HTR-8/SVneo (cell line): Measurements from ENCODE around the gene SPOP.
A peak's percentile ranks its signal among the peaks of the same experiment; 100 is the strongest.
"Not testable (repeated sequence)": the region's sequence is repeated elsewhere in the genome, so short reads cannot be mapped to it uniquely, and the experiment has no call there.

ENCODE experiments used
- DNase-seq: peaks from one replicate; pipeline ENCODE4 v3.0.0; 2011; ENCODE audit warnings: low spot score, mixed read lengths; ENCODE audit not compliant: insufficient read length
- FAIRE-seq: peaks from 2 replicates; lab custom pipeline; 2011; peaks lifted over from hg19 to GRCh38; lab: Jason Lieb, UNC

The SPOP gene

DNA sequence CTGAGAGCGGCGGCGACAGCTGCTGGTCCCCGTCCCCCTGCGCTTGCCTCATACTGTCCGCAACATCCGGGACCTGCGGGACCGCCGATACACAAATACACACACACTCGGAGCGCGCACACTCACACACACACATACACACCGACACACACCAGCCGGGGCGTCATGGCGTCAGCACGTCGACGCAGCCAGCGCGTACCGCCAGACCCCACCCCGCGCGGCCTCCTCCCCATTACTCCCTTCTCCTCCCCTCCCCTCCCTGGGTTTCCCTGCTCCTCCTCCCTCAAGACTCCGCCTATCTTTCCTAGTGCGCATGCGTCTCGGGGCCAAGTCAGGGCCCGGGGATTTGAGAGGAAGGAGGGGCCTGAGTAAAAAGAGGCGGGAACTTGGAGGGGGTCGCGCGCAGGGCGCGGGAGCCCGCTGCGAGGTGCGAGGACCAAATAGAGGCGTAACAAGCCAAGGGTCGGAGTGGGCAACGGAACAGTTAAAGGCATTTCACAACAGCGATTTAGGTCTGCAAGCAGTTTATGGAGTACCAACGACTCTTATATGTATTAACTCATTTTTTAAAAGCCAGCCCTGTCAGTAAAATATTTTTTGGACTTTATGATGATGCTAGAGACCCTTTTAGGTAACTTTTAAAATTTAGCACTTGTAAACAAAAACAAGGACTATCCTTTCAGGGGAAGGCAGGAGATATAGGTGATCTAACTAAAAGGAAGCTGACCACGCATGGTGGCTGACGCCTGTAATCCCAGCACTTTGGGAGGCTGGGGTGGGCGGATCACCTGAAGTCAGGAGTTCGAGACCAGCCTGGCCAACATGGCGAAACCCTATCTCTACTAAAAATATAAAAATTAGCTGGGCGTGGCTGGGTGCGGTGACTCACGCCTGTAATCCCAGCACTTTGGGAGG lies at the start of gene SPOP:
SPOP (minus strand) TSS at position 165 of the 915 bp plus-strand sequence. CDS start 55,287 bp downstream, outside the sequence.
- peak; percentile 98 for FAIRE-seq
- DNase-seq = peak; percentile 98

DNA sequence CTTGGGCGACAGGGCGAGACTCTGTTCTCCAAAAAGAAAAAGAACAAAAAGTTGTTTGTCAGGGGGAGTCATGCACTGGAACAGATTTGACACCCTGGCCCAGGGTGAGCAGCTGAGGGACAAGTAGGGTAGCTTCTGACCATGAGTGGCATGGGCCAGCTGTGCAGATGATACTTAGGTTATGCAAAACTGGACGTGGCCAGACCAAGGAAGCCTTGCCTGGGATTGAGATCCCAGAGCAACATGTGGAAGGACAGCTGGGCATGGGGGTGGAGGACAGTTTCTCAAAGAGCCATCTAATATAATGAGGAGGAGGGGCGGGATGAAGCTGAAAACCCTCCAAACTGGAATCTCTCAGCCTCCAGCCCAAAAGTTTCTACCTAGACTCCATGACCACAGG lies 49.5 kb upstream of the SPOP start:
- DNase-seq (no peak), FAIRE-seq (peak; percentile 78)

DNA sequence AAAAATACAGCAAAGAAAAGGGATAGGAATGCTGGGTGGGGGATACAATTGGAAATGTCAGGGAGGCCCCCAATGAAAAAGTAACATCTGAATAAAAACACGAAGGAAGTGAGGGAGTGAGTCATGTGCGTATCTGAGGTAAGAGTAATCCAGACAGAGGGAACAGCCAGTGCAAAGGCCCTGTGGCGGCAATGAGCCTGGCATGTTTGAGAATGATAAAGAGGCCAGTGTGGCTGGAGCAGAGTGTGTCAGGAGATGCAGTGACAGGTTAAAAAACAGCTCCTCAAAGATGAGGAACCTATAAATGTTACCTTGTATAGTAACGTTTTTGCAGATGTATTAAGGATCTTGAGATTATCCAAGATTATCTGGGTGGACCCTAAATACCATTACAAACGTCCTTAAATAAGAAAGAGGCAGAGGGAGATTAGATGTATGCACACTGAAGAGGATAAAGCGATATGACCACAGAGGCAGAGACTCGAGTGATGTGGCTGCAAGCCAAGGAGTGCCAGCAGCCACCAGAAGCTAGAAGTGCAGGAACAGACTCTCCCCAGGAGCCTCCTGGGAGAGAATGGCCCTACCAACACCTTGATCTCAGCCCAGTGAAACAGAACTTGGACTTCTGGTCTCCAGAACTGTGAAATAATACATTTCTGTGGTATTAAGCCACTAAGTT lies 47.7 kb upstream of the SPOP start:
- no peak for FAIRE-seq
- no peak for DNase-seq

DNA sequence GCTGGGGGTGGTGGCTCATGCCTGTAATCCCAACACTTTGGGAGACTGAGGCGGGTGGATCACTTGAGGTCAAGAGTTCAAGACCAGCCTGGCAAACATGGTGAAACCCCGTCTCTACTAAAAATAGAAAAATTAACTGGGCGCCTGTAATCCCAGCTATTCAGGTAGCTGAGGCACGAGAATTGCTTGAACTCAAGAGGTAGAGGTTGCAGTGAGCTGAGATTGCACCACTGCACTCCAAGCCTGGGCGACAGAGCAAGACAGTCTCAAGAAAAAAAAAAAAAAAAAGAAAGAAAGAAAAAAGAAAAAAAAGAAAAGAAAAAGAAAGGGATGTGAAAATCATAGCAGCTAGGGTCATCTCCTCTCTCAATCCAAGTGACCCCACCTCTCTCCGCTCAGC lies 46.7 kb upstream of the SPOP start:
- FAIRE-seq, DNase-seq: not testable (repeated sequence)

DNA sequence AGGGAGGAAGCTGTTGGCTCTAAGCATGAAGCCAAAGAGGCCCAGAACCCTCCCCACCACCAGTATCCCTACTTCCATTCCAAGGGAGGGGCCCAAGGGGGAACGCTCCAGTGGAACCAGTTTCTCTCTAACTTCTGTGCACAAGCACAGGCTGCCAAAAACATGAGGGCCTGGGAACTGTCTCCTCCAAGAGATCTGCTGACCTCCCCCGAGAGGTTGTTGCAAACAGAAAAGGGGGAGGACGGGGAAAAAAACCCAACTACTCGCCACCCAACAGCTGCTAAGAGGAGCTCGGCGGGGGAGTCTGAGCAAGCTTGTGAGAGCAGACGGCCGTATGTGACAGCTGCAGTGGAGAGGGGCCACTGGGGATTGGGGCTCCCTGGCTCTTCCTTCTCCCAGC lies 45.5 kb upstream of the SPOP start:
- DNase-seq (no peak), FAIRE-seq (no peak)

DNA sequence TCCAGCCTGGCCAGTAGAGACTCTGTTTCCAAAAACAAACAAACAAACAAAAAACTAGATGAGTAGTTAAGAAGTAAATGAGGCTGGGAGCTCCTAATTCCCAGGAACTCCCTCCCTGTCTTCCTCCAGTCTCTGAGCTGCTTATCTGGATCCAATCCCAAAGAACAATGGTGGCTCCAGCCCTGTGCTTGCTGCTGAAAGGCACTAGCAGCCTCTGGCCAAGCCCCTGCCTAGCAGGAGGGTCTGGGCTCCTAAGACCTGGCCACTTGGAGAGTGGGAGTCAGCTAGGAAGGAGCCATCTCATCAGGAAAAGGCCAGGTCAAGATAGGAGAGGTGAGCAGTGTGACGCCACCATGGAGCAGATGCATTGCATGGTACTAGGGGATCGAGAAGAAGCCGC lies 44.2 kb upstream of the SPOP start:
- DNase-seq = no peak
- no peak for FAIRE-seq

DNA sequence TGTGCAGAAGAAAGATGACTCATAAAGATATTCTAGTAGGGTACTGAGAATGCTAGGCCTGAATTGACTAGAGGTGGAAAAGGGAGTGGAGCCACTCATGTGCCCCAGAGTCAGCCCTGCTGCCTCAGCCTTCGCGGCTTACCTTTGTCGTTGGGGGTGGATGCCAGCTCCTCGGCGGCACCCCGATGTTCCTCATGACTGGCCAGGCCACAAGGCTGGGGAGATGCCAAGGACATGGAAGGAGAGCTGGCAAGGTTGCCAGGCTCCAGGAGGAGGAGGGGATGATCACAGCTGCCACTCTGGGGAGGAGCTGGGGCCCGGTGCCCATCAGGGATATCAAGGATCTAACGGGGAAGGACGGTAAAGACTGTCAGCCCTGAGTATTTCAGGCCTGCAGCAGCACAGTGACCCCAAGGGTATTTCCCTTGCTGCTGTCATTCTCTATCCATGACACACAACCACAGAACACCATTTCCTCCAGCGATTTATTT lies 39.5 kb upstream of the SPOP start:
- FAIRE-seq (no peak), DNase-seq (no peak)

DNA sequence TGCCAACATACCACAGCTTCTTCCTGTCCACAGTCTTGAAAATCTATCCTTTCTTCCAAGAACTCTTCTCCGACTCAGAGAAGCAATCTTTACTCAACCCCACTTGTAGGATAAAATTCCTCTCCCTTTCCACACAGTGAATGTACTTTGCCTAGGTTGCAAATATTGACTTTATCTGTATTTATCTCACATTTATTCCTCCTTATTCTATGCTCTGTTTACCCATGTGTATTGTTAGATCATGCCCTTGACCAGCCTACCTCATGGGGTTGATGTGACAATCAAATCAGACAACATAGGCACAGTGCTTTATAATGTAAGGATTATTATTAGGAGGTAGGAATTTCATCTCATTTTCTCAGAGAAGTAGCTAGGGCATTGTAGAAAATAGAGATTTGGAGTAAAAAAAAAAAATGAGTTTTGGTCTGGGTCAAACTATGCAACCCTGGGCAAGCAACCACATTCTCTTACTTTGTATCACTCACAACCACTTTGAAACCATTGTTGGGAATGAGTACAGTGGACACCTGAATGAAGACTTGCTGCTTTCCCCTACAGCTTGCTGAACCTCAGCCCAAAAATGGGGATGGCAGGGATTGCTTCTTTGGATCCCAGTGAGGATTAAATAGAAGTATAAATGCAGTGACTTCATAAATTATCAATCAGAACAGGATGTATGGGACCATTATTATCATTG lies 38.9 kb upstream of the SPOP start:
- DNase-seq (no peak), FAIRE-seq (no peak)

DNA sequence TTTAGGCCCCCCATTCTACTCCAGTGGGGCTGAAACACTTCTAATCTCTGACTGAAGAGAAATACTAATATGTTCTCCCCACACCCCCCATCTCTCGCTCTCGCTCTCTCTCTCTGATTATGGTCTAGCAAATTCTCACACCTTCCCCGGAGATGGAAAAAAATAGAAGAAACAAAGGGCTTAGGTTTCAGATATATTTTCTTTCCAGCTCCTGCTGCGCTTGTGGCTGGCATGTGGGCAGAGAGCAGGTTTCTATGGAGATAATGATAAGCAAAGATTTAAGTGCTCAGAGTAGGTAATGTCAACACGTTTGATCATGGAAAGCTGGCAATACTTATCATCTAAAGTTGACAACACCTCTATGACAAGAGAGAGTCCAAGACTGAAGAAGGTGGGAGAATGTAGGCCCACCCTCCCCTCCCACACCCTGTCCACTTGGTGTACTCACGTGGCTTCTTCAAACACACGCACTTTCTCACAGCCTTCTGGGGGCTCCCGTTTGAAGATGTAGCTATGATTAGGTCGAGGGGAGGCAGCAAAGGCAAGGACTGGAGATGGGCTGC lies 37.9 kb upstream of the SPOP start:
- DNase-seq (no peak), FAIRE-seq (peak; percentile 28)

DNA sequence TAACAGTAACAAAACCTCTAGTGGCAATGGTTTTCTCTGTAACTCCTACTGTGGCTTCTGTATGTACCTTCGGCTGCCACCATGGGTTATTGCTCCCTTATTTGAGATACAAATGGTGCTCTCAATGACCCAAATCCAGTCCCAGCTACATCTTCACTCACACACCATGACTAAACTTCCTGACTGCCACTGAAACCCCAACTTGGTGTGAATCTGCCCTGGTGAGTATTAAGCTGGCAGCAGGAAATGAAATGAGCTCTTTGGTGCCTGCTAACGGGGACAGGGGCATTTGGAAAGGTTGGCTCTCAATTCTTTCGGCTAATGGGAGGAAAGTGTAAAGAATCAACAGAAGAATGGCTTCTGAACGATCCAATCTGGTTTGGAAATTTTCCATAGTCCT lies 37.3 kb upstream of the SPOP start:
- no peak for FAIRE-seq
- no peak for DNase-seq

DNA sequence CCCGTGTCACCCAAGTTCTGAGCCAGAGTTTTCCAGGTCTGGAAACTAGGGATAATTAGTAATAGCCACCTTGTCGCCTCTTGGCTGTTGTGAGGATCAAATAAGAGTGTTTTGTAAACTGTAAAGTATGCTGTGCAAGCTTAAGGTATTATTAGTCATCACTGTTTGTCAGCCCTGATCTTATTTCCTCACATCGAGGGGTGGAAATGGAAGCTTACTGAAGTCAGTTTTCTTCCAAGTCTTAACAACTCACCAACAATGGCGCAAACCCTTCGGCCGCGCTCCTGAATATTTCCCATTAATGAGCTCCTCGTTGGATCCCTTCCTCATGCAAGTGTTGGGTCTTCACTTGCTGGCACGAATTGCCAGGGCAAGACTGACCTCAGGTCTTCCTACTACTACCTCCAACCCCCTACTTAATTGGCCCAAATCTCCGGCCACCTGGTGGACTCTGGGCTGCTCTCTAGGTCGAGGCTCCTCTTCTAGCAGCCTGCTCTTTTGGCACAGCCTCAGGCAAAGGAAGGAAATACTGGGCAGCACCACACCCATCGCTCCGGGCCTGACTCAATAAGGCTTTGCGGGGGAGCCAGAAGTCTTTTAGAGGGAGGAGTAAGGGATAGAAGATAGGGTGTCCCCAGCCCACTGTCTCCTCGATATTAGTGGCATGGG lies 30.8 kb upstream of the SPOP start:
- no peak for FAIRE-seq
- DNase-seq = no peak

DNA sequence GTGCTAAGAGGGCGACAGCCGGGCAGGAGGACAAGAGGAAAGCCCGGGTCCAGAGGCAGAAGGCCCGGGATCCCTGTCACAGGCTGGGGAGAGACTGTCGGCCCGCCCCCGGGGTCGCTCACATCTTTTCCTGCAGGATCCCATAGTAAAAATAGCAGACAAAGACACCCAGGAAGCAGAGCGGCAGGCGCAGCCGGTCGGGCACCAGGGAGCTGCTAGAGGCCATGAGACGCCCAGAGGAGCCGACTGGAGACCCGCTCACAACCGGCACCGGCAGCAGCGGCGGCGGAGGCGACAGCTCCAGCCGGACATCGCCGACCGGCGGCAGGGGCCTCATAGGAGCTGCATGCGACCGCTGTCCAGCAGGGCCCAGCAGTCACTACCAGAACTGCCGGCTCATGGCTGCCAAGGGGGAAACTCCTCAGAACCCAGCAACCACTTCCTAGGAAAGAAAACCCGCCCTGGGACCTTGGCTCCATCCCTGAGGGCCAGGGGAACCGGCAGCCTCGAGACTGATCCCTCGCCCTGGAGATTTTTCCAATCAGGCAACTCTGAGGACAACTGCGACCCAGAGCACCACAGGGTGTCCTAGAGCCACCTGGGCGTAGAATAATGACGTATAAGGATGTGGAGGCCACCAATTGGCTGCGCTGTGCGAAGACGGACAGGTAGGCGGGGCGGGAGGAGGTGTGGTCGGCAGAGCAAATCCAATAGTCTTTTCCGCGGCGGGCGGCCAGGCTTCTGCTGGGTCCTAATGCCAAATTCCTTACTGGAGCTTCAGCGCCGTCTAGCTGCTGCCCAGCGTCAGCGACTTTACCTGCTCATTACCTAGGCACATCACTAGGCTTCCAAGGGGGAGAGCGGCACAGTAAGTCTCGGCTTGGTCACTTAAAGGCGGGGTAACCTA lies 30.0 kb upstream of the SPOP start, which contains the start of gene SLC35B1:
SLC35B1 (minus strand) TSS at position 357 of the 907 bp plus-strand sequence; CDS start at position 226, 131 bp downstream.
- peak; percentile 100 for DNase-seq
- FAIRE-seq = peak; percentile 98

DNA sequence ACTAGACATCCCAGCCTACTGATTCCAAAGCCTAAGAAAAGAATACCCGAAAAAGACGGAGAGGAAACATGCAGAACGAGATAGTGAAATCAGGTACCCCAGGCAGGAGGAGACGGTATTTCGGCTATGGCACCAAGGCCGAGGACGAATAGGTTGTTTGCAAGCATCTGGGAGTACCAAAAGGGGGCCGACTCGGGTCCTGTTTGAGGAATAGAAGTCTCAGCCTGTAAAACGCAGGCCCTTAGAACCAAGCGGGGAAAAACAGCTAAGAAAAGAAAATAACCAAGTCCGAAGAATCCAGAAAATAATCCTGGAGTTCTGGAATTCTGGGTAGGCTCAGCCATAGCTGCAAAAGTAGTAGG lies 29.3 kb upstream of the SPOP start:
- no peak for FAIRE-seq

DNA sequence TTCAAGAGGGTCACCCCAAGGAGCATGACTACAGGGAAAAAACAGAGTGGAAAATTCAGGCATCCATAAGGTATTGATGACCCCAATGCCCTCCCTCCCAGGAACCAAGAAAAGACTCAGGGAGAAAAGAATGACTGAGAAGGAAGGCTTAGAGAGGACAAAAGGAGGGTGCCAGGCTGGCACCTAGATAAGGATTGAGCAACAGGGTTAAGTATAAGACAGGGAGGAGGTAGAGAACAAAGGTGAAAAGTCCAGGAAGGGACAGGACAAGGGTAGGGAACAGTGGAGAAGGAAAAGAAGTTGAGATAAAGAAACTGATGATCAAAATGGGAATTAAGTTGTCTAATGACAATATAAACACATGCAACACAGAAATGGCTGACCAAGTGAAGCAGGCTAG lies 27.4 kb upstream of the SPOP start:
- DNase-seq (no peak), FAIRE-seq (no peak)

More for the DNA sequence above, 29.3 kb upstream of the SPOP start:
- no peak for DNase-seq

DNA sequence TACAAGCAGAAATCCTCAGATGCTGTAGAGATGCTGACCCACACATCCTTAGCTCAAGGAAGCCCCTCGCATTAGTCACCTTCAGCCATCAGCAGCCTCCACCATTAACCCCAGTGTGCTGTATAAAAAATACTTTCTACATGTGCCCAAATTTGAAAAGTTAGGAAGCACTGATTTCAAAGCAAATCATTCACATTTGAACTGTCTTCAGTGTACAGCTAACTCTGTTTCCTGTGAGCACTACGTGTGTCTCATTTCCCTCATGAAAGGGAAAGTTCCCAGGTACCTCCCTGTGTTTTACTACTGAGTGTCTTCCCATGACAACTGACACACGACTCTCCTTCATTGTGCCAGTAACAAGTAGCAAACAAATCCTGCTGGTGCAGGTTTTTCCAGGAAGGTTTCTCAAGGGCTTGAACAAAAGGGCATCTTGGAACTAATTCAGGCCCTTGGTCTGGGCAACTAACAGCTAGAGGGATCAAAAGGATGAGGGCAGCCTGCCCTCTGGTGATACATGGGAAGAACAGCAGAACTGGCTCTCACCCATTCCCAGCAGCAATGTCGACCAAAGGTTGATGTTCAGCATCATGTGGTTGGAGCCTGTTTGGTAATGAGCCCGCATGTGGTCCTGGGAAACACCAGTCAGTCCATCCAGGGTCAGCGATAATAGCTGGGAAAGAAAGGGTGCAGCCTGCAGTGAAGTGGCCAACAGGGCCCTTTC lies 25.8 kb upstream of the SPOP start:
- DNase-seq (peak; percentile 51), FAIRE-seq (peak; percentile 80)

DNA sequence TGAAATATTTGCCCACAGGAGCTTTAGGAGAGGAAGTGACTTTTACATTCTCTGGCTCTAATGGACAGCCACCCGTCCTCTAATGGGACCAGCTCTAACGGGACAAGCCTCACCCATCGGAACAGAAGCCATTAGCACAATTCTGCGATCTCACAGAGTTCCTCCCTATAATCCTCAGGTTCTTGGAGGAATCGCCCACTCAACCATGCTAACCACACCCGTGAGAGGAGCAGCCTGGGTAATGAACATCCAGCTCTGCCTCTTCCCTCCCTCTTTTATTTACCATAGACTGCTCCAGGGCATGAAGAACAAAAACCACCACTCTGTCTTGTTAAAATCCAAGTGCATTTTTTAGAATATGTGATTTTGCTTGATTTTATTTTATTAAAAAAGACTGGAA lies 23.1 kb upstream of the SPOP start:
- no peak for FAIRE-seq
- no peak for DNase-seq

DNA sequence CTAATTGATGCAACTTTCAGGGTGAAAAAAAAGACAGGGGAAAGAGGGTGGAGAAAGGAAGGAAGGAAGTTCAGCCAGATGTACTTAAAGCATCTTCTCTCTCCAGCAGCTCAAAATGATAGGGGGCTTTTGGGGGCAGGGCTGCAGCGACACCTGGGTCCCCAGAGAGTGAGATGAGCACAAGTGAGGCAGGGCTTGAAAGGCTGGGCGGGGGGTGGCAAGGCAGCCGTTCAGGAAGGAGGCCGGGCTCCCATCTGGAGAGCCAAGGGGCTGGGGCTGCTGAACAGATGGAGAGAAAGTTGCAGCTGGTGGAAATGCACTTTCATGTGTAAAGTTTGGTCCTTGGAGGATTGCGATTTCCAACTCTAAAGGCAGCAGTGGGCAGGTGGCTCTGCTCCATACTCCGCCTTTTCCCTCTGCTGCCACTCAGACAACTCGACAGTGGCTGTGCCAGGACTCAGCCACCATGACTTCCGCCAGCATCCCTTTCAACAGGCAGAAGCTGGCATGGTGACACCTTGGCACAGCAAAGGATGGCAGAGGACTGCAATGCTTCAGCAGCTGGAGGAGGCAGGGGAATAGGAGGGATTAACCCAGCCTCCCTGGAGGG lies 22.2 kb upstream of the SPOP start:
- no peak for DNase-seq

DNA sequence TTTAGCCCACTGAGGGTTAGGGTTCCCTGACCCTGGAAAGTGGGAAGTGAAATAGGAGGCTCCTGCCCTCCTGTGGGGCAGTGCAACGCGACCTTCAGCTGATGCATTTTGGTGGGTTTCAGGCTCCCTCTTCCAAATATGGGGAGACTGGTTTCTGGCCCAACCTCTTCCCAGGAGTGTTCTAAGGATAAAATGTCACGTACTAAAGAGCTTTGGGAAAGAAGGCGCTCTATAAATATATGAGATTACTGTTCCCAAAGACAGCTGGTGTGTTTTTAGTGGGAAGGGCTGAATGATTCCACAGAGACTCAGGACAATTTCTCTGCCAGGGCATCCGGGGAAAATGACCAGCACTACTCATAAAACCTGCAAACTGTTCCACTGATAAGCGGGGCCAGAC lies 20.1 kb upstream of the SPOP start:
- FAIRE-seq (no peak), DNase-seq (no peak)

More for the DNA sequence above, 22.2 kb upstream of the SPOP start:
- FAIRE-seq = no peak
